HepG2 (cell line): ENCODE results near the gene ABCC1. TPM values are rescaled to one million over a fixed set of nuclear protein-coding genes. Genes with fewer than 3 reads are reported as not detected.
A peak's percentile ranks its signal among the peaks of the same experiment; 100 is the strongest.

Experiments used
- BCL3 ChIP-seq: sonication (generic); formaldehyde crosslinking; IDR thresholded peaks from 2 replicates; pipeline ENCODE4 v1.5.1; 2020; ENCODE audit warnings: mild to moderate bottlenecking, missing genetic modification reagents, moderate library complexity
- RBM22 ChIP-seq: fragments of 200-400 bp; formaldehyde crosslinking; optimal IDR thresholded peaks from 2 replicates; pipeline ENCODE3; 2017; ENCODE audit warnings: mild to moderate bottlenecking, low read length, moderate library complexity
- ZFP36 ChIP-seq: fragments of 150-350 bp; IDR thresholded peaks from 2 replicates; pipeline ENCODE4 v1.6.1; 2018; ENCODE audit warnings: borderline replicate concordance, low read length, low read depth; ENCODE audit not compliant: partially characterized antibody
- ZFP62 ChIP-seq: sonication (generic); formaldehyde crosslinking; IDR thresholded peaks from 2 replicates; pipeline ENCODE4 v1.4.0; 2020; ENCODE audit warnings: missing genetic modification reagents
- ZNF251 ChIP-seq: sonication (generic); formaldehyde crosslinking; IDR thresholded peaks from 2 replicates; pipeline ENCODE4 v1.9.0; 2021; ENCODE audit warnings: mild to moderate bottlenecking, missing genetic modification reagents
- ZNF687 ChIP-seq: sonication (generic); formaldehyde crosslinking; IDR thresholded peaks from 2 replicates; pipeline ENCODE4 v1.5.1; 2020; ENCODE audit warnings: mild to moderate bottlenecking, missing genetic modification reagents, moderate library complexity
- ZNF768 ChIP-seq: sonication (generic); formaldehyde crosslinking; IDR thresholded peaks from 2 replicates; pipeline ENCODE4 v1.4.0; 2020; ENCODE audit warnings: missing genetic modification reagents
- polyA plus RNA-seq, 8 experiments: library from polyadenylated mRNA; depleted of rRNA in 3 of 8; stranded (reverse) in 7 of 8; unstranded in 1 of 8; fragments of >200 nt; fragmentation: Illumina TruSeq in 4 of 8; extraction: Trizol in 4 of 8; gene quantifications; 2 replicates each; pipeline versions ENCODE4 v1.2.1 to v1.2.3, GENCODE V29; 2011 to 2016; ENCODE audit warnings: low read depth in 4 of 8, missing spikeins in 1 of 8, mixed read lengths in 1 of 8; ENCODE audit not compliant: insufficient read depth in 1 of 8
- total RNA-seq, 5 experiments: library from RNA; depleted of rRNA; stranded (reverse); fragments of >200 nt; fragmentation: Illumina TruSeq; extraction: Trizol; gene quantifications; 2 replicates each; pipeline ENCODE4 v1.2.3, GENCODE V29; 2016; ENCODE audit warnings: low read depth in 1 of 5

The ABCC1 gene
- total and polyA plus RNA-seq, 2 of the 13 experiments (the other 11 are each of a cell fraction or from before 2014, with no cell fraction given): 13.0 to 30.6 TPM

GRCh38 chr16:16075488-16076422, 126.3 kb downstream of the ABCC1 start (continued):
- TF ChIP-seq ZNF687 (peak; percentile 23; the same call in 1 of the 2 replicates), ZNF768 (peak; percentile 51; the same call in 1 of the 2 replicates), ZFP62 (no peak), ZNF251 (no peak), BCL3 (CRISPR knock-in tag) (no peak), RBM22 (peak; percentile 75), ZFP36 (no peak)
- TF ChIP-seq, all 625 proteins: peak for 5
